ENCODE data around the gene FOXP1. TPM values are rescaled to one million over a fixed set of nuclear protein-coding genes. Genes with fewer than 3 reads are reported as not detected.

The FOXP1 gene
- total RNA-seq, 2 experiments from 2014 or later: 493 to 508 TPM

GRCh38 chr3:71597286-71597685 lies 13.8 kb upstream of the FOXP1 start:
- DNase-seq (no peak), ATAC-seq (ENCODE audit: poor library complexity) (no peak)
- Histone ChIP-seq H3K27me3 (ENCODE audit: control insufficient read depth in 1 of 2, insufficient read depth in 2 of 2, low read length in 2 of 2) (no peaks in the 10 kb centered on the region), H3K9me3 (ENCODE audit: control insufficient read depth in 1 of 2, insufficient read depth in 1 of 2, low read length in 2 of 2) (no peaks in the 10 kb centered on the region), H3K4me3 (ENCODE audit: low read length) (no peak overlapping the region), H3K27ac (ENCODE audit: low read depth in 1 of 2, low read length in 2 of 2) (no peak overlapping the region), H3K36me3 (ENCODE audit: insufficient read depth, low read length) (no peaks in the 10 kb centered on the region), H3K4me1 (ENCODE audit: insufficient read depth, low read length) (no peaks in the 10 kb centered on the region)
- H3K27ac Mint-ChIP-seq: no peak overlapping the region
- H3K4me1 Mint-ChIP-seq (ENCODE audit: low read depth): peaks cover 26% of the 10 kb centered on the region
- no peak for TF ChIP-seq CTCF (IDR thresholded peaks at IDR 0.05)
- POLR2A ChIA-PET: interaction anchor here (1.0 kb wide), 1 partner anchor 14 kb away, joined by 3 read pairs; the partner anchor contains the start of gene FOXP1
- intact Hi-C loops (cut with DNase I, micrococcal nuclease): no loop called here
- CTCF ChIA-PET: interaction anchor here (1.2 kb wide), 1 partner anchor 11 kb away, joined by 4 read pairs; no protein-coding TSS in a partner anchor
- H3K4me3 Mint-ChIP-seq: no peak overlapping the region
- peaks cover 4% of the 10 kb centered on the region for H3K36me3 Mint-ChIP-seq (ENCODE audit: low read depth)
- H3K9me3 Mint-ChIP-seq: no peaks in the 10 kb centered on the region
- no peaks in the 10 kb centered on the region for H3K27me3 Mint-ChIP-seq

GRCh38 chr3:71593106-71593505 lies 9.6 kb upstream of the FOXP1 start:
- no peak overlapping the region for H3K27ac ChIP-seq (ENCODE audit: low read depth in 1 of 2, low read length in 2 of 2)
- Mint-ChIP-seq H3K4me3 (no peak overlapping the region), H3K27ac (no peak overlapping the region), H3K4me1 (ENCODE audit: low read depth) (no peaks in the 10 kb centered on the region), H3K27me3 (no peaks in the 10 kb centered on the region), H3K36me3 (ENCODE audit: low read depth) (no peaks in the 10 kb centered on the region), H3K9me3 (no peaks in the 10 kb centered on the region)
- TF ChIP-seq CTCF (IDR thresholded peaks at IDR 0.05): no peak
- H3K4me1 ChIP-seq (ENCODE audit: insufficient read depth, low read length): no peaks in the 10 kb centered on the region
- CTCF ChIA-PET: no interaction called here
- ATAC-seq (ENCODE audit: poor library complexity) (no peak), DNase-seq (no peak)
- H3K36me3 ChIP-seq (ENCODE audit: insufficient read depth, low read length): no peaks in the 10 kb centered on the region
- POLR2A ChIA-PET: no interaction called here
- H3K4me3 ChIP-seq (ENCODE audit: low read length): no peak overlapping the region
- intact Hi-C loops (cut with DNase I, micrococcal nuclease): no loop called here
- no peaks in the 10 kb centered on the region for H3K9me3 ChIP-seq (ENCODE audit: control insufficient read depth in 1 of 2, insufficient read depth in 1 of 2, low read length in 2 of 2)
- H3K27me3 ChIP-seq (ENCODE audit: control insufficient read depth in 1 of 2, insufficient read depth in 2 of 2, low read length in 2 of 2): no peaks in the 10 kb centered on the region

- ChIA-PET POLR2A (no interaction called here), CTCF (interaction anchor here (1.9 kb wide), 1 partner anchor 8 kb away, joined by 4 read pairs; no protein-coding TSS in a partner anchor)
- no peaks in the 10 kb centered on the region for H3K36me3 Mint-ChIP-seq (ENCODE audit: low read depth)
- Histone ChIP-seq H3K27ac (ENCODE audit: low read depth in 1 of 2, low read length in 2 of 2) (no peak overlapping the region), H3K4me1 (ENCODE audit: insufficient read depth, low read length) (no peaks in the 10 kb centered on the region), H3K4me3 (ENCODE audit: low read length) (no peak overlapping the region), H3K36me3 (ENCODE audit: insufficient read depth, low read length) (no peaks in the 10 kb centered on the region), H3K9me3 (ENCODE audit: control insufficient read depth in 1 of 2, insufficient read depth in 1 of 2, low read length in 2 of 2) (no peaks in the 10 kb centered on the region), H3K27me3 (ENCODE audit: control insufficient read depth in 1 of 2, insufficient read depth in 2 of 2, low read length in 2 of 2) (no peaks in the 10 kb centered on the region)
- no peak for TF ChIP-seq CTCF (IDR thresholded peaks at IDR 0.05)
- peaks cover 8% of the 10 kb centered on the region for H3K4me1 Mint-ChIP-seq (ENCODE audit: low read depth)
- H3K27ac Mint-ChIP-seq: no peak overlapping the region
- intact Hi-C loops (cut with DNase I, micrococcal nuclease): no loop called here
- no peak for DNase-seq
- H3K4me3 Mint-ChIP-seq: no peak overlapping the region
- no peaks in the 10 kb centered on the region for H3K27me3 Mint-ChIP-seq
- no peak for ATAC-seq (ENCODE audit: poor library complexity)
- H3K9me3 Mint-ChIP-seq: no peaks in the 10 kb centered on the region
Observed at GRCh38 chr3:71591101-71591500, 7.6 kb upstream of the FOXP1 start.
